ENCODE results near the gene DHODH. TPM values are rescaled to one million over a fixed set of nuclear protein-coding genes. Genes with fewer than 3 reads are reported as not detected.
"Not testable (repeated sequence)": the region's sequence is repeated elsewhere in the genome, so short reads cannot be mapped to it uniquely, and the experiment has no call there.

DHODH gene
- total RNA-seq, 1 donor from 2014 or later: 4.7 TPM

DNA sequence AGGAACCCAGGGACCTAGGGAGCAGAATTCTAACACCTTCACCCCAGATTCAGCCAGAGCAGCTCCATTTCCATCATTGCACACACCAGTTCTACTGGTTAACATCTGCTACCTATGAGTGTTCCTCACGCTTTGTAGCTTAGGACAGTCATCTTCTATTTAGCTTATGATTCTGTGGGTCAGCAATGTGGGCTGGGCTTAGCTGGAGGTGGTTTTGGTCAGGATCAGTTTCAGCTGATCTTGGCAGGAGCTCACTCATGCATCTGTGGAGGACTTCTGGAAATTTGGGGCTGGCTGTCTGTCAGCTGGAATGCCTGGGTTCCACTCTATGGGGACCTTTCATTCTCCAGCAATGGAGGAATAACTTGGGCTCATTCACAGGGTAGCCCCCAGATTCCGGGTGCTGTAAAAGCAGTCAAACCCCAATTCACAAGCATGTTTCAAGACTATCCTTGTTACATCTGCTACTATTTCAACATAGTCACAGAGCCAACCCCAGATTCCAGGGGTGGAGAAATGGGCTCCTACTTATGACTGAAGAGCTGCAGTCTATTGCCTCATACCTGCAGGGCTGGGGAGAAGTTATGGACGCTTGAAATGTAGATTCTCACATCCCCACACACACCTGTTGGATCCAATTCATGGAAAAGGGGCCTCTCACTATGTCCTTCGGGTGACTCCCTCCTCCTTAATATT is 42.4 kb downstream of the DHODH start:
- Histone ChIP-seq H3K36me3 (ENCODE audit: control insufficient read depth in 3 of 3, insufficient read depth in 3 of 3, low read length in 3 of 3) (no peaks in the 10 kb centered on the region), H3K4me3 (ENCODE audit: low read length in 3 of 3) (no peak overlapping the region), H3K27me3 (ENCODE audit: control insufficient read depth in 3 of 3, insufficient read depth in 3 of 3, low read length in 3 of 3) (no peaks in the 10 kb centered on the region), H3K9ac (ENCODE audit: low read depth in 1 of 3, low read length in 3 of 3) (no peak overlapping the region), H3K9me3 (ENCODE audit: control insufficient read depth in 3 of 3, low read length in 3 of 3) (no peaks in the 10 kb centered on the region), H3K4me1 (ENCODE audit: control insufficient read depth in 3 of 3, insufficient read depth in 3 of 3, low read length in 3 of 3) (peaks cover 10 to 13% (median 12%) of the 10 kb centered on the region in 3 donors), H3K27ac (ENCODE audit: low read depth, low read length) (peak overlapping the region; percentile 68)

DNA sequence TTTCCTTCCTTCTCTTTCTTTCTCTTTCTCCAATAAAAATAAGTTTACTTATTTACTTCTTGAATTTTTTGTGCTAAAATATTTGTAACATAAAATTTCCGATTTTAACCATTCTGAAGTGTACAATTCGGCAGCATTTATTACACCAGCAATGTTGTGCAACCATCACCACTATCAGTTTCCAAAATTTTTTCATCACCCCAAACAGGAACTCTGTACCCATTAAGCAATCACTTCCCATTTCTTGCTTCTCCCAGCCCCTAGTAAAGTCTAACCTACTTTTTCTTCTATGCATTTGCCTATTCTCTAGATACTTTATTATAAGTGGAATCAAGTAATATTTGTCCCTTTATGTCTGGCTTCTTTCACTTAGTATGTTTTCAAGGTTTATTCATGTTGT is 43.3 kb downstream of the DHODH start:
- H3K27me3 ChIP-seq (ENCODE audit: control insufficient read depth in 3 of 3, insufficient read depth in 3 of 3, low read length in 3 of 3): no peaks in the 10 kb centered on the region
- no peak overlapping the region for H3K4me3 ChIP-seq (ENCODE audit: low read length in 3 of 3)
- no peaks in the 10 kb centered on the region for H3K36me3 ChIP-seq (ENCODE audit: control insufficient read depth in 3 of 3, insufficient read depth in 3 of 3, low read length in 3 of 3)
- no peaks in the 10 kb centered on the region for H3K9me3 ChIP-seq (ENCODE audit: control insufficient read depth in 3 of 3, low read length in 3 of 3)
- no peak overlapping the region for H3K9ac ChIP-seq (ENCODE audit: low read depth in 1 of 3, low read length in 3 of 3)
- peaks cover 10 to 13% (median 12%) of the 10 kb centered on the region in 3 donors for H3K4me1 ChIP-seq (ENCODE audit: control insufficient read depth in 3 of 3, insufficient read depth in 3 of 3, low read length in 3 of 3)
- H3K27ac ChIP-seq (ENCODE audit: low read depth, low read length): no peak overlapping the region

DNA sequence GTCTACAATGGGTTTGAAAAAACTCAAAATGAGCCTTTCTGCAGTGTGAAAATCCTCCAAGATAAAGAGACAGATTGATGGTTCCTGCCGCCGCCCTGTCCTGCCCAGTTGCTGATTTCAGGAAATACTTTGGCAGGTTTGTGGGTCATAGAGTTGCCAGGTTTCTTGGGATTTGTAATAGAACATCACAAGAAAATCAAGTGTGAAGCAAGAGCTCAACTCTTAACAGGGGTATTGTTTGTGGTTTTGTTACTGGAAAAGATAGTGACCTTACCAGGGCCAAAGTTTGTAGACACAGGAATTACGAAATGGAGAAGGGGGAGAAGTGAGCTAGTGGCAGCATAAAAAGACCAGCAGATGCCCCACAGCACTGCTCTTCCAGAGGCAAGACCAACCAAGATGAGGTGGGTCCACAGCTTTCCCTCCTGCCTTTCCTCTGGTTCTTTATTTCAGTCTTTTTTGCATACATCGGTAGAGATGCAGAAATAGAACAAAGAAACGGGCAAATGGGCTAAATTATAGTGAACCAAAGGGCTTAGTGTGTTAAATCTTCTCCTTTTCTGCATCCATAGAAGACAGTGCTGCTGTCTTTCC is 45.8 kb downstream of the DHODH start, which contains the start of gene HP:
Gene HP (plus strand): TSS at position 252 of the 594 bp plus-strand sequence. CDS start 148 bp downstream, at position 400.
- H3K4me3 ChIP-seq (ENCODE audit: low read length in 3 of 3); H3K9me3 ChIP-seq (ENCODE audit: control insufficient read depth in 3 of 3, low read length in 3 of 3); H3K27me3 ChIP-seq (ENCODE audit: control insufficient read depth in 3 of 3, insufficient read depth in 3 of 3, low read length in 3 of 3); H3K36me3 ChIP-seq (ENCODE audit: control insufficient read depth in 3 of 3, insufficient read depth in 3 of 3, low read length in 3 of 3); H3K27ac ChIP-seq (ENCODE audit: low read depth, low read length); H3K9ac ChIP-seq (ENCODE audit: low read depth in 1 of 3, low read length in 3 of 3): not testable (repeated sequence)
- H3K4me1 ChIP-seq (ENCODE audit: control insufficient read depth in 3 of 3, insufficient read depth in 3 of 3, low read length in 3 of 3): peaks cover 10 to 13% (median 12%) of the 10 kb centered on the region in 3 donors

DNA sequence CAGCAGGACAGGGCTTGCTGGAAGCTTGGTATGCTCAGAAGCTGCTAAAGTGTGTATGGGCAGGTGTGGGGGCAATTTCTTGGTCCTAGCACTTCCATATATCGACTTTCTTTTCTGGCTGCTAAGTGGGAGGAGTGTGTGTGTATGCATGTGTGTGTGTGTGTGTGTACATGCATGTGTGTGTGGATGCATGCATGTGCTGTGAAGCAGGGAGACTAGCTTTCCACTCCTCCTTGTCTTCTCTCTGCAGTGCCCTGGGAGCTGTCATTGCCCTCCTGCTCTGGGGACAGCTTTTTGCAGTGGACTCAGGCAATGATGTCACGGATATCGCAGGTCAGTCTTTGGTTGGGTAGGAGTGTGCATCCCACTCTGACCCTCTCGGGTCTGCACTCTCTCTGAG is 47.4 kb downstream of the DHODH start:
- no peaks in the 10 kb centered on the region for H3K27me3 ChIP-seq (ENCODE audit: control insufficient read depth in 3 of 3, insufficient read depth in 3 of 3, low read length in 3 of 3)
- no peak overlapping the region for H3K4me3 ChIP-seq (ENCODE audit: low read length in 3 of 3)
- no peaks in the 10 kb centered on the region for H3K36me3 ChIP-seq (ENCODE audit: control insufficient read depth in 3 of 3, insufficient read depth in 3 of 3, low read length in 3 of 3)
- no peak overlapping the region for H3K9ac ChIP-seq (ENCODE audit: low read depth in 1 of 3, low read length in 3 of 3)
- no peaks in the 10 kb centered on the region for H3K9me3 ChIP-seq (ENCODE audit: control insufficient read depth in 3 of 3, low read length in 3 of 3)
- H3K4me1 ChIP-seq (ENCODE audit: control insufficient read depth in 3 of 3, insufficient read depth in 3 of 3, low read length in 3 of 3): peaks cover 1 to 8% (median 8%) of the 10 kb centered on the region in 3 donors
- H3K27ac ChIP-seq (ENCODE audit: low read depth, low read length): no peak overlapping the region

DNA sequence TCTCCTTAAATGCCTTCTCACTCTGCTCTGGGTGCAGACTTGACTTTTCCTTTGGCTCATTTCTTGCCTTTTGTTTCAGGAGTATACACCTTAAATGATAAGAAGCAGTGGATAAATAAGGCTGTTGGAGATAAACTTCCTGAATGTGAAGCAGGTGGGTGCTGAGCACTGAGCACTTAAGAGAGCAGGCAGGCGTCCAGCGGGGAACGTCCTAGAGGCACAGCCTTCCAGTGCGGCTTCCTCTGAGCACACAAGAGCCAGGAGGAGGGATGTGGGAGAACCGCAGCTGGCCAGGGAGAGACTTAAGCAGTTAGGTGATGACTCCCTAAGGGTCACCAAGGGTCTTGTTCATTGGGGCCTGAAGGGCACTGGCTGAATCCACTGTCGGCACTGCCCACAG is 48.8 kb downstream of the DHODH start:
- not testable (repeated sequence) for H3K4me3 ChIP-seq (ENCODE audit: low read length in 3 of 3); H3K27ac ChIP-seq (ENCODE audit: low read depth, low read length); H3K4me1 ChIP-seq (ENCODE audit: control insufficient read depth in 3 of 3, insufficient read depth in 3 of 3, low read length in 3 of 3); H3K9ac ChIP-seq (ENCODE audit: low read depth in 1 of 3, low read length in 3 of 3); H3K27me3 ChIP-seq (ENCODE audit: control insufficient read depth in 3 of 3, insufficient read depth in 3 of 3, low read length in 3 of 3); H3K9me3 ChIP-seq (ENCODE audit: control insufficient read depth in 3 of 3, low read length in 3 of 3); H3K36me3 ChIP-seq (ENCODE audit: control insufficient read depth in 3 of 3, insufficient read depth in 3 of 3, low read length in 3 of 3)

DNA sequence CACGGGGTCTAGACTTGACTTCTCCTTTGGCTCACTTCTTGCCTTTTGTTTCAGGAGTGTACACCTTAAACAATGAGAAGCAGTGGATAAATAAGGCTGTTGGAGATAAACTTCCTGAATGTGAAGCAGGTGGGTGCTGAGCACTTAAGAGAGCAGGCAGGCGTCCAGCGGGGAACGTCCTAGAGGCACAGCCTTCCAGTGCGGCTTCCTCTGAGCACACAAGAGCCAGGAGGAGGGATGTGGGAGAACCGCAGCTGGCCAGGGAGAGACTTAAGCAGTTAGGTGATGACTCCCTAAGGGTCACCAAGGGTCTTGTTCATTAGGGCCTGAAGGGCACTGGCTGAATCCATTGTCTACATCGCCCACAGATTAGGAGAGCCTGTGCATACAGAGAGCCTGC is 50.5 kb downstream of the DHODH start:
- not testable (repeated sequence) for H3K9me3 ChIP-seq (ENCODE audit: control insufficient read depth in 3 of 3, low read length in 3 of 3); H3K27ac ChIP-seq (ENCODE audit: low read depth, low read length); H3K4me1 ChIP-seq (ENCODE audit: control insufficient read depth in 3 of 3, insufficient read depth in 3 of 3, low read length in 3 of 3); H3K4me3 ChIP-seq (ENCODE audit: low read length in 3 of 3); H3K36me3 ChIP-seq (ENCODE audit: control insufficient read depth in 3 of 3, insufficient read depth in 3 of 3, low read length in 3 of 3); H3K9ac ChIP-seq (ENCODE audit: low read depth in 1 of 3, low read length in 3 of 3); H3K27me3 ChIP-seq (ENCODE audit: control insufficient read depth in 3 of 3, insufficient read depth in 3 of 3, low read length in 3 of 3)

DNA sequence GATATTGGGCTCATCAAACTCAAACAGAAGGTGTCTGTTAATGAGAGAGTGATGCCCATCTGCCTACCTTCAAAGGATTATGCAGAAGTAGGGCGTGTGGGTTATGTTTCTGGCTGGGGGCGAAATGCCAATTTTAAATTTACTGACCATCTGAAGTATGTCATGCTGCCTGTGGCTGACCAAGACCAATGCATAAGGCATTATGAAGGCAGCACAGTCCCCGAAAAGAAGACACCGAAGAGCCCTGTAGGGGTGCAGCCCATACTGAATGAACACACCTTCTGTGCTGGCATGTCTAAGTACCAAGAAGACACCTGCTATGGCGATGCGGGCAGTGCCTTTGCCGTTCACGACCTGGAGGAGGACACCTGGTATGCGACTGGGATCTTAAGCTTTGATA is 51.9 kb downstream of the DHODH start:
- H3K4me1 ChIP-seq (ENCODE audit: control insufficient read depth in 3 of 3, insufficient read depth in 3 of 3, low read length in 3 of 3): peaks cover 0 to 6% (median 5%) of the 10 kb centered on the region in 3 donors
- no peak overlapping the region for H3K9ac ChIP-seq (ENCODE audit: low read depth in 1 of 3, low read length in 3 of 3)
- no peaks in the 10 kb centered on the region for H3K36me3 ChIP-seq (ENCODE audit: control insufficient read depth in 3 of 3, insufficient read depth in 3 of 3, low read length in 3 of 3)
- H3K4me3 ChIP-seq (ENCODE audit: low read length in 3 of 3): no peak overlapping the region
- no peaks in the 10 kb centered on the region for H3K9me3 ChIP-seq (ENCODE audit: control insufficient read depth in 3 of 3, low read length in 3 of 3)
- H3K27me3 ChIP-seq (ENCODE audit: control insufficient read depth in 3 of 3, insufficient read depth in 3 of 3, low read length in 3 of 3): no peaks in the 10 kb centered on the region
- no peak overlapping the region for H3K27ac ChIP-seq (ENCODE audit: low read depth, low read length)

DNA sequence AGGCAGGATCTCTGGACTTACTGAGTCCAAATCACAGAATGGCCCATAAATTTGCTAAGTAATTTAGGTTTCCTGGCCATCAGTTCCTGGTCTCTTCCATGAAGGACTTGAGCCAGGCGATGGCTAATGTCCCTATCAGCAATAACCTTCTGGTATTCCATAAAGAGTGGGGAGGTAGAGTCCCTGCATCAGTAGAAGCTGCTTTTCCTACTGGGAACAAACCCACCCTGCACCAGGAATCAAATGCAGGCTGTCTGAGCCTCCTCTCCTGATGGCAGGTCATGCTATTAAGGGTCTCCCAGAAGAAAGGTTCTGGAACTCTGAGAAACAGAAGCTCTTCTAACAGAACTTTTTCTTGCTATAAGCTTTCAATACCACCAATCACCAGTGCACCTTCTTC is 53.0 kb downstream of the DHODH start:
- Histone ChIP-seq H3K9me3 (ENCODE audit: control insufficient read depth in 3 of 3, low read length in 3 of 3) (no peaks in the 10 kb centered on the region), H3K36me3 (ENCODE audit: control insufficient read depth in 3 of 3, insufficient read depth in 3 of 3, low read length in 3 of 3) (no peaks in the 10 kb centered on the region)

DNA sequence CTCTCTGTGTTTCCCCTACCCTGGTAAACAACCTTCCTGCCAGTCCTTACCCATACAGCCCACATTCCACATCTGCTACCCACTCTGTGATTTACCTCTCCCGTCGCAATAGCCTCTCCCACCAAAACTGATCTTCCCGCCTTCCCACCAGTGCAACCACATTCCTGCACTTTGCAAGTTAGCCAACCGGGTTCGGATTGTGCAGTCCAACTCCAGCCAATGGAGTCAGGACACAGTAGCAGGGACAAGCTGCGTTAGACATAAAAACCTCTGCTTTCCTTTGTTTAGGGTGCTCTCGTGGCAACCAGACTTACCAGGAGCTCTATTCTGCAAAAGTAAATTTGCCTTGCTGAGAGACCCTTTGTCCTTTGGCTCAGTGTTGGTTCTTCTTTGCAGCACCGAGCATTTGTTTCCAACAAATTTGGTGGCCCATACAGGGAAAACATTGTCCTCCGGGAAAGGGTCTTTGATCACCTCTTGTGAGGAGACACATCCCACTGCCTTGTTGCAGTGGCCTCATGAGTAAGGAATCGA is 55.9 kb downstream of the DHODH start:
- no peak overlapping the region for H3K4me3 ChIP-seq (ENCODE audit: low read length in 3 of 3)
- H3K36me3 ChIP-seq (ENCODE audit: control insufficient read depth in 3 of 3, insufficient read depth in 3 of 3, low read length in 3 of 3): no peaks in the 10 kb centered on the region
- H3K27me3 ChIP-seq (ENCODE audit: control insufficient read depth in 3 of 3, insufficient read depth in 3 of 3, low read length in 3 of 3): no peaks in the 10 kb centered on the region
- no peaks in the 10 kb centered on the region for H3K9me3 ChIP-seq (ENCODE audit: control insufficient read depth in 3 of 3, low read length in 3 of 3)
- H3K9ac ChIP-seq (ENCODE audit: low read depth in 1 of 3, low read length in 3 of 3): no peak overlapping the region
- H3K27ac ChIP-seq (ENCODE audit: low read depth, low read length): no peak overlapping the region
- peaks cover 0 to 6% (median 5%) of the 10 kb centered on the region in 3 donors for H3K4me1 ChIP-seq (ENCODE audit: control insufficient read depth in 3 of 3, insufficient read depth in 3 of 3, low read length in 3 of 3)

More for the DNA sequence above, 53.0 kb downstream of the DHODH start:
- no peak overlapping the region for H3K4me3 ChIP-seq (ENCODE audit: low read length in 3 of 3)
- H3K4me1 ChIP-seq (ENCODE audit: control insufficient read depth in 3 of 3, insufficient read depth in 3 of 3, low read length in 3 of 3): peaks cover 0 to 6% (median 5%) of the 10 kb centered on the region in 3 donors
- no peak overlapping the region for H3K27ac ChIP-seq (ENCODE audit: low read depth, low read length)
- H3K27me3 ChIP-seq (ENCODE audit: control insufficient read depth in 3 of 3, insufficient read depth in 3 of 3, low read length in 3 of 3): no peaks in the 10 kb centered on the region
- no peak overlapping the region for H3K9ac ChIP-seq (ENCODE audit: low read depth in 1 of 3, low read length in 3 of 3)

DNA sequence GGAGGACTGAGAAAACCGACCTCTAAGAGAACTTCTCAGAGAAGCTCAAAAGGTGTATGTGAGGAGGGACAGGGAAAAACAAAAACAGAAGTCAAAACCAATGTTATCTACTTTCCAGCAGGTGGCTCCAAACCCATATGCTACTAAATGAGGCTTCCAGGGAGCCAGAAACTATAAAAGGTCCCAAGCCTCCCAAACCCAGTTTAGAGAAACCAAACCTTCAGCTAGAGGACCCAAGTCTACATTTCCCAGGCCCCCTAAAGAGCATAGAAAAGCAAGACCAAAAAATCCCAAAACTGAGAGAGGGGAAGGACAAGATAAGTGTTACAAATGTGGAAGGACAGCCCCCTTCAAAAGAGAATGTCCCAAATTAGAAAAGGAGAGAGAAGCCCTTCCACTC is 58.2 kb downstream of the DHODH start:
- Histone ChIP-seq H3K27ac (ENCODE audit: low read depth, low read length) (no peak overlapping the region), H3K9ac (ENCODE audit: low read depth in 1 of 3, low read length in 3 of 3) (no peak overlapping the region), H3K9me3 (ENCODE audit: control insufficient read depth in 3 of 3, low read length in 3 of 3) (no peaks in the 10 kb centered on the region), H3K4me1 (ENCODE audit: control insufficient read depth in 3 of 3, insufficient read depth in 3 of 3, low read length in 3 of 3) (no peaks in the 10 kb centered on the region), H3K27me3 (ENCODE audit: control insufficient read depth in 3 of 3, insufficient read depth in 3 of 3, low read length in 3 of 3) (no peaks in the 10 kb centered on the region), H3K36me3 (ENCODE audit: control insufficient read depth in 3 of 3, insufficient read depth in 3 of 3, low read length in 3 of 3) (no peaks in the 10 kb centered on the region), H3K4me3 (ENCODE audit: low read length in 3 of 3) (no peak overlapping the region)

All from skeletal muscle tissue (tissue), 4 donors.